COR-L47 (cell line): ENCODE measurements around the gene RAB21.

ENCODE experiments used
- DNase-seq: peaks from one replicate; lab custom pipeline; 2025; lab: John Stamatoyannopoulos, UW

Gene RAB21, protein sequence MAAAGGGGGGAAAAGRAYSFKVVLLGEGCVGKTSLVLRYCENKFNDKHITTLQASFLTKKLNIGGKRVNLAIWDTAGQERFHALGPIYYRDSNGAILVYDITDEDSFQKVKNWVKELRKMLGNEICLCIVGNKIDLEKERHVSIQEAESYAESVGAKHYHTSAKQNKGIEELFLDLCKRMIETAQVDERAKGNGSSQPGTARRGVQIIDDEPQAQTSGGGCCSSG

DNA sequence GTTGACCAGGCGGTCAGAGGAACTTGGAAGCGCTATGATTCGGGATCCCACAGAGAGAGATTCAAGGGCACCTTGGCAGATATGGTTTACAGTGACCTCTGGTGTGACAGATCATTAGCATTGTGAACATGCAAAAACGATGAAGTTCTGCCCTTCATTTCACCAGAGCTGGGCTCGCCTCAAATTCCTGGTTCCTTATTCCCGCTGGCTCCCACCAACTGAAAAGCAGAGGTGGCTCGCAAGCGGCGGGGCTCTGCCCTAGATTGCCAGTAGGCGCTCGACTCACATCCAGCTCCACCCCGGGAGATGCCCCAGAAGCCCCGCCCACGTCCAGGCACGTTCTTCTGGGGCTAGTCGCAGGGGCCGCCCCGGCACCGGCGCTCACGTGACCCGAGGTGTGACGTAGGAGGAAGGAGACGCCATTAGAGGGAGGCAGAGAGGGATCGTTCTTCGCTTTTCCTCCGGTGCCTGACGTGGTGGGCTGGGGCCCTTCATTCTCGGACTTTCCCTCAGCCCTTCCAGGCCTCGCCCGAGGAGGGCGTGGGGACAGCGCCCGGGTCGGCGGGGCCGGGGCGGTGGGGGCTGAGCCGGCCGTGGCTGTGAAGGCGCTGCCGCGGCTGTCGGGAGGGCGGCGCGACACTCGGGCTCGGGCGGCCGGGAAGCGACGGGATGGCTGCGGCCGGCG is at the start of gene RAB21:
RAB21 (plus strand) TSS at position 403 of the 685 bp plus-strand sequence; CDS start at position 670, 267 bp downstream.
- peak; percentile 91 for DNase-seq

DNA sequence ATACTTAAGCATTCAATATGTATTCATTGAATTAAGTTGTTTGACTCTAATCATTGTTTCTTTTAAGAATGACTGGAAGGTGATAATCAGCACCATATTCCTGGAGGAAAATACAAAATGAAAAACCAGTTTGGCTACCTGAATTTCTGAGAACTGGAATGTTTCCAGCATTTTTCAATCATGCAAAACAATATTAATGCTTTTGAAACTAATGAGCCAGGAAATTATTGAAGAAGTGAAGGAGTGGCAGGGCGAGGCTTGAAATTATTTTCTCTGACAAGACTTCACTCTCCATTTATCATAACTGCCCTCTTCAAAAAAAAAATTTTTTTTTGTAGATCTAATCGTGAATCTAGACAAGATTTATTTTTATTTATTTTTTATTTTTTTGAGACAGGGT is 49.7 kb upstream of the RAB21 start:
- DNase-seq = no peak

GRCh38 chr12:71708658-71709057 is 46.0 kb upstream of the RAB21 start:
- no peak for DNase-seq

- no peak for DNase-seq
Observed at GRCh38 chr12:71710276-71711125, 44.2 kb upstream of the RAB21 start.

- no peak for DNase-seq
Observed at GRCh38 chr12:71718611-71719010, 36.1 kb upstream of the RAB21 start.

GRCh38 chr12:71719647-71720370 is 34.9 kb upstream of the RAB21 start:
- no peak for DNase-seq

- DNase-seq = no peak
Observed at GRCh38 chr12:71721783-71722505, 32.7 kb upstream of the RAB21 start.

DNA sequence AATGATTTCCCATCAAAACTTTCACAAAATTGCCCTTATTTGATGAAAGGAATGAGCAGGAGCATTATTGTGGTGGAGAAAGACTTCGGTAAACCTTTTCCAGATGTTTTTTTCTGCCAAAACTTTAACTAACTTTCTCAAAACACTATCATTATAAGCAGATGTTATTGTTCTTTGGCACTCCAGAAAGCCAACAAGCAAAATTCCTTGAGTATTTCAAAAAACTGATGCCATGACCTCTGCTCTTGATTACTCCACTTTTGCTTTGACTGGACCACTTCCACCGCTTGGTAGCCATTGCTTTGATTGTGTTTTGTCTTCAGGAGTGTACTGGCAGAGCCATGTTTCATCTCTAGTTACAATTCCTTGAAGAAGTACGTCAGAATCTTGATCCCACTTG is 29.7 kb upstream of the RAB21 start:
- no peak for DNase-seq

GRCh38 chr12:71726548-71726947 is 28.1 kb upstream of the RAB21 start:
- no peak for DNase-seq

DNA sequence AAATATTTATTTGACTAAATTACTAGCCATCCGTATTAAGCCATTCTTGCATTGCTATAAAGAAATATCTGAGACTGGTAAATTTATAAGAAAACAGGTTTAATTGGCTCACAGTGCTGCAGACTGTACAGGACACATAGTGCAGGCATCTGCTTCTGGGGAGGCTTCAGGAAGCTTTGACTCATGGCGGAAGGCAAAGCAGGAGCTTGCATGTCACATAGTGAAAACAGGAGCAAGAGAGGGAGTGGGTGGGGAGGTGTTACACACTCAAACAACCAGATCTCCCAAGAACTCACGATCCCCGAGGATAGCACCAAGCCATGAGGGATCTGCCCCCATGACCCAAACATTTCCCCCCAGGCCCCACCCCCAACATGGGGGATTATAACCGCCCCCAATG is 26.7 kb upstream of the RAB21 start:
- DNase-seq = no peak

DNA sequence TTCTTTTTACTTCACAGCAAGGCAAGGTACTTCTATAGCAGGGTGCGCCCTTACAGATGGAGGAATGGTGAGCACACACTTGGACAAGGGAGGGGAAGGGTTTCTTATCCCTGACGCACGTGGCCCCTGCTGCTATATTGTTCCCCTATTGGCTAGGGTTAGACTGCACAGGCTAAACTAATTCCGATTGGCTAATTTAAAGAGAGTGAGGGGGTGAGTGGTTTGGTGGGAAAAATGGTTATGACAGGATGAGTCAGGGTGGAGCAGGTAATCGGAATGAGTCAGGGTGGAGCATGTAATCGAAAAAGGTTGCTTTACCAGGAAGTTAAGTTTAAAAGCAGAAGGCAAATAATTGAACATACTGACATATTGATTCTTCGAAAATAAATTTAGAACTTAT is 23.7 kb upstream of the RAB21 start:
- no peak for DNase-seq

DNA sequence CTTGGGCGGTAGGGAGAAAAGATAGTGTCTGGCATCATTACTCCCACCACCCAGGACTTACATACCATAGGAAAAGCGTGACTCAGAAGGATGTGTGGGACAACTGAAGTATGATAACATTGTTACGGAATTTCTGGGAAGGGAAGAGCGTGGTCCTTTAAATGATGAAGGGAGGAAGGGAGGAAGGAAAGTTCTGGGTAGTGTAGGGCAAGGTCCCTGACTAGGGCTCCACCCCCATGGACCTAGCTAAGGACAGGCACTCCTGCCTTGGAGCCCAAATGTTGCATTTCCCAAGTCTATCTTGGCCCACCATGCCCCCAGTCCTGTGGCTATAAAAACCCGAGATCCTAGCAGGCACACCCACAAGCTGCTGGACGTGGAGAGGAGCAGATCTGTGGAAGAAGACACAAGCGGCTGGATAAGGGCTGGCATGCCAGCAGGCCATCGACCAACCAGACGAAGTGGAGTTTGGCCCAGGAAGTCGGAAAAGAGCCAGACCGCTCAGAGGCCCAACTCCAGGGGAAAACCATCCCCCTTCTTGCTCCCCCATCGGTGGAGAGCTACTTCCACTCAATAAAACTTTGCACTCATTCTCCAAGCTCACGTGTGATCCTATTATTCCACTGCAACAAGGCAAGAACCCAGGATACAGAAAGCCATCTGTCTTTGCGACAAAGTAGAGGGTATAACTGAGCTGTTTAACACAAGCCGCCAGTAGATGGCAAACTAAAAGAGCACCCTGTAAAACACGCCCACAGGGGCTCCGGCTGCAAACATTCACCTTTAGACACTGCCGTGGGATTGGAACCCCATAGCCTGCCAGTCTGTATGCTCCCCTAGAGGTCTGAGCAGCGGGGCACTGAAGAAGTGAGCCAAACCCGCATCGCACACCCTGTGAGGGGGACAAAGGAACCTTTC is 23.0 kb upstream of the RAB21 start:
- no peak for DNase-seq

DNA sequence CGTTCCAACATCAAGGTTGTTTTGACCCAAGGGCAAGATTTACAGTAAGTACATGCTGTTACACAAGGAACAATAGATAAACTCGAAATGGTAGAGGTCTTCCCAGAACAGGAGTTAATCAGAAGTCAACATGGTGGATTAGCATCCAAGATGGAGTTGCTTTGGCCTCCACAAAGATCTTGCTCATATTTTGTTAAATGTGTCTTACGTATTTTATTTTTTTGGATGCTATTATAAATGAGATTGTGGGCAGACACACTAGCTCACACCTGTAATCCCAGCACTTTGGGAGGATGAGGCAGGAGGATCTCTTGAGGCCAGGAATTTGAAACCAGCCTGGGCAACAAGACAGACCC is 22.3 kb upstream of the RAB21 start:
- no peak for DNase-seq

DNA sequence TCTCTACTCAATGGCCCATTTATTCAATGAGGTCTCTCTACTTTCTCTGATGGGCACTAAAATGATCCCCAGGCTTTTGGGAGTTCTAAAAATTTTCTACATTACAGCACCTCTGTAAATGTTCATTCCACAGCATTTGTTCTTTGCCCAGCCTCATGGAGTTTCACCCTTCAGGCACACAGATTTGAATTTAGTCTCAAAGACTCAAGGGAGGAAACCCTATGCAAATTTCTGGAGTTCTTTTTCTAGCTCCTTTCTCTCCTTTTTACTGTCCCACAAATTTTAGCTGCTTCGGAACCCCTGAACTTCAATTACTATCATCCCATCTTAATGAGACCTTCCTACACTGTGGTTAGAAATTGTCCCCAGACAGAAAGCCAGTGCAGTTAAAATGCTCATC is 17.5 kb upstream of the RAB21 start:
- DNase-seq = no peak

- DNase-seq = no peak
Observed at GRCh38 chr12:71742998-71743397, 11.7 kb upstream of the RAB21 start.

GRCh38 chr12:71744522-71745300 is 10.0 kb upstream of the RAB21 start:
- no peak for DNase-seq

DNA sequence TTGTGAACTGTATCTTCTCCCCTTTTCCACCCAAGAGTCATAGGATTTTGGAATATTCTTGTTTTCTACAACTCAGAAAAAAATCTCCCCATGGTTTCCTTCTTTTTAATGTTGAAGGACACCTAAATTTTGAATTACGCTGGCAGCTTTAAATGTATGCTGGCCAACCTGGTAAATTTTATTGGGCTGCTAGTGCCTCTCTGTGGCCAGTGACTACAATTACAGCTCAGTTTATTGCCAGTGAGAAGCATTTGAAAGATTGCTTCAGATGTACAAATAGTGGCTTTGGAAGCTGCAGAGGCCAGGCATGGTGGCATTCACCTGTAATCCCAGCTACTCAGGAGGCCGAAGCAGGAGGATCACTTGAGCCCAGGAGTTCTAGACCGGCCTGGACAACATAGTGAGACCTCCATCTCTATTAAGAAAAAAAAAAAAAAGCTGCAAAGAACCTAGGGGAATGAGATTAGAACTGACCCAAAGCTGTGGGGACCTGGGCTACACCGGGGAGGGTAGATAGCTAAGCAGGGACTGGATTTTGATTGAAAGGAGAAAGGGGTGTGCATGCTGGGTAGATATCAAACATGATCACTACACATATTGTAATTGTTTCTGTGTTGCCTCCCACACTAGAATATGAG is 7.6 kb upstream of the RAB21 start:
- DNase-seq = peak; percentile 50

DNA sequence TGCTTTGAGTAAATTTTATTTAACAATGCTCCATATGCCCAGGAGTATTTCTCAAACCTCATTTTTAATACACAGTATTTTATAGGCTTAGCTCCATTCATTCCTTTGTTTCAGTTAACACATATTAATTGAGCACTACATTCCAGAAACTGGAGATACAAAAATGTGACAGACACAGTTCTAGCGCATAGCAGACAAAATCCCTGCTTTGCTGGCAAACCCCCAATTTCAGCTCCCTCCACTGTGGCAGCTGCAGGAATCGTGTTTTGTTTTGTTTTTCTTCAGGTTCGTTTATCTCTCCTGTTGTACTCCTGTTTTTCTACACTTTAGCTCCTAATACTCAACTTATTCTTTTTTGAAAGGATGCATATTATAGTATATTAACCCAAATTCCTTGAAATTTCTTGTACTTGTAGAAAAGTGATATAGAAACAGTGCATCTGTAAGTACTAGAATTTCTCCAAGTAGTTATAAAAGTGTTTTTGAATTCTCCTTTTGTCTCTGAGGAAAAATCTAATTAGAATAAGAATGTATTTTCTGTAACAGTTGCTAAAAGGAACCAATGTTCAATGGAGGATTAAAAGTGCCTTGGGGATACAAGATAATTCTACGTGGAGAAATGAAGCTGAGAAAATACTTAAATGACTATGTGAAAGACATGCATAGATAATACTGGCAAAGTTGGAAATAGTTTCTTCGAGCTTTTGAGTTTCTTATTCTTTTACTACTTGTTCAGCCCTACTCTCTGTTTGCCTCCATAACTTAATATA is 6.4 kb upstream of the RAB21 start:
- no peak for DNase-seq

GRCh38 chr12:71749666-71750065 is 5.0 kb upstream of the RAB21 start:
- no peak for DNase-seq
